HepG2 (cell line): ENCODE results near the gene NPHP3. TPM values are rescaled to one million over a fixed set of nuclear protein-coding genes. Genes with fewer than 3 reads are reported as not detected.

ENCODE experiments used
- ATAC-seq: fragments of 200-7000 bp; cut with Tn5 transposase; 3 replicates; pipeline ENCODE4 v1.9.1; 2020; ENCODE audit warnings: mild to moderate bottlenecking, moderate library complexity
- BruUV-seq: library from RNA; stranded (reverse); fragments of 400-500 nt; replicated peaks from 2 replicates; lab custom pipeline; 2021; lab: Mats Ljungman, UMichigan
- CTCF ChIA-PET: fragments of 300-600 bp; formaldehyde crosslinking; extraction: SDS; loops from one replicate; lab custom pipeline; 2021; ENCODE audit warnings: low total read pairs, inconsistent platforms, low intra/inter-chr PET ratio; lab: Yijun Ruan, JAX
- POLR2A ChIA-PET: fragments of 350-600 bp; sonication (Branson Sonifier 250); formaldehyde crosslinking; loops from one replicate; lab custom pipeline; 2020; ENCODE audit warnings: antibody characterized with exemption, inconsistent platforms; lab: Yijun Ruan, JAX
- DNase-seq: peaks from one replicate; pipeline ENCODE4 v3.0.0-alpha.2; 2015; ENCODE audit warnings: low spot score
- FAIRE-seq: peaks from 3 replicates; lab custom pipeline; 2011; peaks lifted over from hg19 to GRCh38; lab: Jason Lieb, UNC
- H2AFZ ChIP-seq: one replicate; pipeline ENCODE4 v1.6.1; 2011; ENCODE audit warnings: low read length, inconsistent platforms
- H3K27ac ChIP-seq: fragments of 300-600 bp; 3 replicates; pipeline ENCODE4 v1.8.0; 2011; ENCODE audit warnings: mixed run types, mild to moderate bottlenecking, mixed read lengths, low read length, inconsistent platforms; ENCODE audit not compliant: insufficient read depth; ENCODE audit errors: extremely low read length
- H3K27me3 ChIP-seq, 2 experiments: fragments of 200-600 bp in 1 of 2; 2 replicates in 1 of 2; 3 replicates in 1 of 2; pipeline versions ENCODE4 v1.6.0 to v1.8.0; 2011; ENCODE audit warnings: low read length in 2 of 2, mild to moderate bottlenecking in 2 of 2, moderate library complexity in 2 of 2, inconsistent platforms in 1 of 2; ENCODE audit not compliant: insufficient read depth in 2 of 2, control insufficient read depth in 1 of 2
- H3K36me3 ChIP-seq, 2 experiments: fragments of 200-600 bp in 1 of 2; replicated peaks in 1 of 2; 2 replicates in 1 of 2; 3 replicates in 1 of 2; pipeline versions ENCODE4 v1.5.1 to v1.8.0; 2011; ENCODE audit warnings: low read length in 2 of 2, inconsistent platforms in 1 of 2; ENCODE audit not compliant: insufficient read depth in 2 of 2, control insufficient read depth in 1 of 2
- H3K4me1 ChIP-seq: 2 replicates; pipeline ENCODE4 v1.5.1; 2012; ENCODE audit warnings: low read length, inconsistent platforms; ENCODE audit not compliant: insufficient read depth
- H3K4me2 ChIP-seq: 2 replicates; pipeline ENCODE4 v1.6.0; 2011; ENCODE audit warnings: low read depth, low read length, inconsistent platforms
- H3K4me3 ChIP-seq, 3 experiments: fragments of 200-600 bp in 1 of 3; sonication (generic), shearing (Covaris generic) in 1 of 3; replicated peaks in 1 of 3; 2 replicates each; pipeline ENCODE4 v1.5.1; 2011 to 2016; ENCODE audit warnings: low read length in 3 of 3, inconsistent platforms in 2 of 3, low read depth in 2 of 3, mild to moderate bottlenecking in 2 of 3, control low read depth in 1 of 3, mixed read lengths in 1 of 3; ENCODE audit not compliant: insufficient read depth in 1 of 3
- H3K79me2 ChIP-seq: one replicate; pipeline ENCODE4 v1.6.1; 2011; ENCODE audit warnings: low read length, inconsistent platforms; ENCODE audit not compliant: insufficient read depth
- H3K9ac ChIP-seq: 2 replicates; pipeline ENCODE4 v1.6.0; 2011; ENCODE audit warnings: mild to moderate bottlenecking, low read depth, low read length, inconsistent platforms; ENCODE audit not compliant: insufficient read depth
- H3K9me3 ChIP-seq: 2 replicates; pipeline ENCODE4 v1.5.1; 2012; ENCODE audit warnings: mild to moderate bottlenecking, low read length
- H4K20me1 ChIP-seq: 2 replicates; pipeline ENCODE4 v1.6.0; 2011; ENCODE audit warnings: inconsistent platforms, mild to moderate bottlenecking, low read length, moderate library complexity; ENCODE audit not compliant: insufficient read depth
- MLX ChIP-seq: IDR thresholded peaks from 2 replicates; pipeline ENCODE4 v1.6.1; 2016
- SMYD3 ChIP-seq: sonication (generic); formaldehyde crosslinking; IDR thresholded peaks from 2 replicates; pipeline ENCODE4 v1.8.1; 2023; ENCODE audit warnings: mild to moderate bottlenecking, missing genetic modification reagents
- ZC3H13 ChIP-seq: sonication (generic); formaldehyde crosslinking; IDR thresholded peaks from 2 replicates; pipeline ENCODE4 v1.8.1; 2023; ENCODE audit warnings: mild to moderate bottlenecking, missing genetic modification reagents, moderate library complexity
- ZNF512 ChIP-seq: sonication (generic); formaldehyde crosslinking; IDR thresholded peaks from 2 replicates; pipeline ENCODE4 v1.4.0; 2020; ENCODE audit warnings: mild to moderate bottlenecking, missing genetic modification reagents
- ZNF564 ChIP-seq: sonication (generic); formaldehyde crosslinking; IDR thresholded peaks from 2 replicates; pipeline ENCODE4 v1.8.1; 2023; ENCODE audit warnings: mild to moderate bottlenecking, missing genetic modification reagents
- ZNF652 ChIP-seq: IDR thresholded peaks from 2 replicates; pipeline ENCODE4 v1.6.1; 2016; ENCODE audit warnings: low read depth, borderline replicate concordance
- WGBS: methylation state at CpG from one replicate; pipeline ENCODE4 v1.1.6; 2017; ENCODE audit warnings: low lambda C conversion rate; 5-methylcytosine and 5-hydroxymethylcytosine counted together
- in situ Hi-C: cut with HindIII; loops from 2 replicates; pipeline ENCODE4 v1.10.0; 2017; ENCODE audit warnings: low pct_unique_long_range_greater_than_20kb; ENCODE audit not compliant: extremely low pct_ligation_motif_present
- intact Hi-C: fragments of 100-400 bp; cut with micrococcal nuclease; formaldehyde crosslinking; loops from one replicate; pipeline ENCODE4 v1.10.0; 2022; ENCODE audit not compliant: unreplicated experiment
- polyA plus RNA-seq, 8 experiments: library from polyadenylated mRNA; depleted of rRNA in 3 of 8; stranded (reverse) in 7 of 8; unstranded in 1 of 8; fragments of >200 nt; fragmentation: Illumina TruSeq in 4 of 8; extraction: Trizol in 4 of 8; gene quantifications; 2 replicates each; pipeline versions ENCODE4 v1.2.1 to v1.2.3, GENCODE V29; 2011 to 2016; ENCODE audit warnings: low read depth in 4 of 8, missing spikeins in 1 of 8, mixed read lengths in 1 of 8; ENCODE audit not compliant: insufficient read depth in 1 of 8
- total RNA-seq, 5 experiments: library from RNA; depleted of rRNA; stranded (reverse); fragments of >200 nt; fragmentation: Illumina TruSeq; extraction: Trizol; gene quantifications; 2 replicates each; pipeline ENCODE4 v1.2.3, GENCODE V29; 2016; ENCODE audit warnings: low read depth in 1 of 5
- TF ChIP-seq, protein P1 (sequence below): sonication (generic); formaldehyde crosslinking; IDR thresholded peaks from 2 replicates; pipeline ENCODE4 v1.4.0; 2020; ENCODE audit warnings: missing genetic modification reagents

Gene NPHP3
- total and polyA plus RNA-seq, 2 of the 13 experiments (the other 11 are each of a cell fraction or from before 2014, with no cell fraction given): 11.0 to 20.2 TPM

DNA sequence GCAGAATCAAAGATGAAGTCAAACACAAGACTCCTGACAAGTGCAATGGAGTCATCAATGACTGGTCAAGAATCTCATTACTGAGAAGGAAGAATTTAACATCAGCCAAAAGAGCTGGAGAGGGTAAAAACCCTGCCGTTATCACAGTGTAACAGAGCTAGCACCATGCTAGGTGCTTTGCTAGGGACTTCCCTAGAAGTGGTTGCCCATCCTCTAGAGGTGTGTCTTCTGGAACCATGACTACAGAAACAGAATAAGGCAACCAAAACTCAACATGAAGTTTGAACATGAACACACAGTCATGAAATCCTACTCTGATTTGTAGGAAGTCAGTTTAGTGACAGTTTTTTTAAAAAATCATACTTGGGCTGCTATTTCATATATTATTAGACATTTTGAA, 72.1 kb downstream of the NPHP3 start:
- H3K4me3 ChIP-seq: no peak overlapping the region
- ChIA-PET CTCF (no interaction called here), POLR2A (no interaction called here)
- intact Hi-C loops (no loop called here), in situ Hi-C loops (no loop called here)
- H2AFZ ChIP-seq: no peak overlapping the region
- FAIRE-seq: no peak
- no peaks in the 10 kb centered on the region for H3K36me3 ChIP-seq
- H3K27me3 ChIP-seq: no peaks in the 10 kb centered on the region
- no peaks in the 10 kb centered on the region for H3K9me3 ChIP-seq
- no peak overlapping the region for H3K4me2 ChIP-seq
- no peak for ATAC-seq
- 100% methylated on average over 1 of the region's 1 CpG for WGBS
- BruUV-seq: no TSS peak
- H4K20me1 ChIP-seq: no peaks in the 10 kb centered on the region
- no peak overlapping the region for H3K9ac ChIP-seq
- no peak overlapping the region for H3K27ac ChIP-seq
- no peak for DNase-seq
- TF ChIP-seq MLX (CRISPR knock-in tag) (no peak), ZNF512 (CRISPR knock-in tag) (no peak), ZNF652 (CRISPR knock-in tag) (no peak), ZNF564 (CRISPR knock-in tag) (no peak), ZC3H13 (no peak), SMYD3 (no peak)
- TF ChIP-seq, protein P1, sequence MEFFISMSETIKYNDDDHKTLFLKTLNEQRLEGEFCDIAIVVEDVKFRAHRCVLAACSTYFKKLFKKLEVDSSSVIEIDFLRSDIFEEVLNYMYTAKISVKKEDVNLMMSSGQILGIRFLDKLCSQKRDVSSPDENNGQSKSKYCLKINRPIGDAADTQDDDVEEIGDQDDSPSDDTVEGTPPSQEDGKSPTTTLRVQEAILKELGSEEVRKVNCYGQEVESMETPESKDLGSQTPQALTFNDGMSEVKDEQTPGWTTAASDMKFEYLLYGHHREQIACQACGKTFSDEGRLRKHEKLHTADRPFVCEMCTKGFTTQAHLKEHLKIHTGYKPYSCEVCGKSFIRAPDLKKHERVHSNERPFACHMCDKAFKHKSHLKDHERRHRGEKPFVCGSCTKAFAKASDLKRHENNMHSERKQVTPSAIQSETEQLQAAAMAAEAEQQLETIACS (CRISPR knock-in tag): no peak
- peaks cover 6% of the 10 kb centered on the region; the same call in 1 of the 2 replicates for H3K4me1 ChIP-seq
- peaks cover 2% of the 10 kb centered on the region for H3K79me2 ChIP-seq
